Stimulated activated CD8-positive, alpha-beta memory T cell treated with anti-CD3 and anti-CD28 coated beads, Interleukin-7, amount 100 ng/mL, for 48 hours (primary cell): ENCODE data around the gene SASS6.

ENCODE experiments used
- DNase-seq, 2 donors: peaks; one replicate each; pipeline ENCODE4 v3.0.0-alpha.2; 2020; ENCODE audit warnings: low read depth in 1 of 2; ENCODE audit errors: extremely low read depth in 1 of 2

Gene SASS6

DNA sequence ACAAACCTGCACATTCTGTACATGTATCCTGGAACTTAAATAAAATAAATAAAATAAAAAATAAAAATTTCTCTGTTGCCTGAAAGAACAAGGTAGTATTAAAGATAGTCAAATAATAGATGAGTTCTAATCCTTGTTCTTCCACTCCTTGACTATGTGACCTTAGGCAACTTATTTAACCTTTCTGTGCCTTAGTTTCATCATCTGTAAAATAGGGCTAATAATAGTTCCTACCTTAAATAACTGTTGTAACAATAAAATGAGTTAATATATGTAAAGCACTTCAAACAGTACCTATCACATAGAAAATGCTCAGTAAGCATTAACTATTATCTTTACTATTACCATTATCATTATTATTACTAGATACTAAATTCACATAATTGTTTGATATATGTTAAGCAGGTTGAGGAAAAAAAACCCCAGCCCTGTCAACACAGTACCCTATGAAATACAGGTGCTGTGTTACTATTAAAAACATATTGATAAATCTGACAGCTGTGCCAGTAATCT is 23.1 kb downstream of the SASS6 start:
- DNase-seq = no peak

DNA sequence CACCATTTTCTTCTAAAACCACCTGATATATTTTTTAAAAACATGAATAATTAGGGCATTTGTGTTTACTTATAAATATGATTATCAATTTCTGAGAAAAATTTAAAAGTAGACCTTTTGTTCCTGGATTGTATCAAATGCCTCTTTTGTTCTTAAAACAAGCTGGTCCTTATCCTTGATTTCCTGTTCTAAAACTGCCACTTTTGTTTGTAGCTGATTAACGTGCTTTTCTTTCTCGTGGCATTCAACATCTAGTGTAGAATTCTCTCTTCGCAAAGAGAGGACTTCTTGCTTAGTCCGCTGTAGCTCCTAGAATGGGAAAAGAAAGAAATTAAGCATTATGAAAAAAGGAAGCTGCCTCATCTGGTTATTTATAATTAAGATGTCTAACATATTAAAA is 25.0 kb downstream of the SASS6 start:
- no peak for DNase-seq

DNA sequence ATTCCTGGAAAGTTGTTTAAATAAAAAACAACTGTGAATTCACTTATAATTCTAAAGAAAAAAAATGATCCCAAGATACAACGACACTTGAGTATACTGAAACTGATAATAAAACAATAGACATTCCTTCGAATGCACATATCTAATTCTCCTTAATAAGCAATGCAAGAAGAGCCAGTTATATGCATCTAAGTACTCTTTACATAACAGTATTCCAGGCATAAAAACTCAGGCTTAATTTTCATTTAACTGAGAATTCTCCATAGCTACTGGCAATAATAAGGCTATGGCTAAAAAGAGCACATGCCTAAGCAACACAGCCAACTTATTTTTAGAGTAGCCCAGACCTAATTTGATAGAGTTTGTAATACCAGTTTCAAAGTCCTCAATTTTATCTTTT is 31.2 kb downstream of the SASS6 start:
- DNase-seq = no peak

DNA sequence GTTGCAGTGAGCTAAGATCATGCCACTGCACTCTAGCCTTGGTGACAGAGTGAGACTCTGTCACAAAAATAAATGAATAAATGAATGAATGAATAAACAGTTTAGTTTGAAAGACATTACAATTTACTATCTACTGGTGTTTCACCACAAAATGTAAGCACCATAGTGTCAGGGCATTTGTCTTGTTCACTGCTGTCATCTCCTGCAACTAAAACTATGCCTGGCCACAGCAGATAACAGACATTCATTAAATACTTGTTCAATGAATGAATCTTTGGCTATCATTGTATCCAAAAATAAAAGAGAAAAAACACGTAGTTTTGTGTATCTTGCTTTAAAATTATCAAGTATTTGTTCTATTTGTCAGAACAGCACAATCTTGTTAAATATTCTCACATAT is 32.5 kb downstream of the SASS6 start:
- DNase-seq = no peak

DNA sequence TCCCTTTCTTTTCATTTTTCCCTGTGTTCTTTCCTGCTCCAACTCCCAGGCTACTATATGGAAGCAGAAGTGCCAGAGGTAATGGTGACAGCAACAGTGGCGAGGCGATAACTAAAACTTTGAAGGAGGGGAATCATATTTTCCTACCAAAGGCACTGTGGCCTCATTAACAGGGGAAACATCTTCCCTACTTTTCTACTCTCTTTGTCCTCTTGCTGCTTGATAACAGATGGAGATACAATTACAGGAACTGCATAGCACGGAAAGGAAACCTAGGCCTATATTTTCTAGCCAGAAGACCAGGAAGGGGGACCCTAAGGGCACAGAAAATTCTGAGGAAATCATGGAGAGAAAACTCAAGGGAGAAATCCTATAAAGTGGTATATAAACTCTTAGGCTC is 42.3 kb downstream of the SASS6 start:
- DNase-seq = no peak

DNA sequence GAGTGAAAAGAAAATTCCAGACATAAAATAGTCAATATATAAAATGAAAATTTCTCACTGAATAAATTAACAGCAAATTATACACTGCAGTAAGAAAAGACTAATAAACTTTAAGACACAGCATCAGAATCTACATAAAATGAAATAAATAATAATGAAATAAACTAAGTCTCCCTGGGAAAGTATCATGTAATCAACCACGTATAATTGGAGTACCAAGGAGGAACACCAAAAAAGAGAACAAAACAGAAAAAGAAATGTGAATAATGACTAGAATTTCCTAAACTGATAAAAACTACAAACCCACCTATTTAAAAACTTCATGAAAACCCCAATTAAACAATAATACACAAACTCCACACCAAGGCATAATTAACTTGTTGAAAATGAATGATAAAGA is 43.6 kb downstream of the SASS6 start:
- no peak for DNase-seq

DNA sequence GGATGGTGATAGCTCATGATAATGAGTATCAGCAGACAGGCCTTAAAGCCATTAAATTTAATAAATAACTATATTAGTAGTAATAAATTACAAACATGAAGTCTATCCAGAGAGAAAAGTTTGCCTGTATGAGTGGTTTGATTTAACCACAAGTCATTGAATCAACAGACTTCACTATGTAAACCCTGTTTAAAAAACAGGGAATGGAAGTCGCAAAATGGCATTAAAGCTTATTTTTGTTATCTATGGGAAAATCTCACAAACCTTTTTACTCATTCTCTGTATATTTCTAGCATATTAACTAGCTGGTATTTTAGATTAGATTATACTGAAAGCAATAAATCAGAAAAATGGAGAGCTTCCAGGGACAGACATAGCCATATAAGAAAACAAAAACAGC is 45.3 kb downstream of the SASS6 start:
- DNase-seq = no peak

DNA sequence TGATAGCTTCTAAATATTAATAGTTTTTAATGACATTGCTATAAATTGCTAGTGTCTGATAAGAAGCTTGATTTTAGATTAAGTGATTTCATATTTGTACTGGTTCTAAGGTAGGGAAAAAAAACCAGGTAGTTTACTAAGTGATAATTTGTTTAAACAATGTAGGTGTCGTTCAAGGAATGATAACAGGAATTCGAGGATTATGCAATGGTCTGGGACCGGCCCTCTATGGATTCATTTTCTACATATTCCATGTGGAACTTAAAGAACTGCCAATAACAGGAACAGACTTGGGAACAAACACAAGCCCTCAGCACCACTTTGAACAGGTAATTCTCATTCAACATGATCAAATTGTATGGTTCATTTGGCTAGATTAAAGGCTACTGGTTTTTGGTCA is 52.4 kb downstream of the SASS6 start:
- DNase-seq = no peak

DNA sequence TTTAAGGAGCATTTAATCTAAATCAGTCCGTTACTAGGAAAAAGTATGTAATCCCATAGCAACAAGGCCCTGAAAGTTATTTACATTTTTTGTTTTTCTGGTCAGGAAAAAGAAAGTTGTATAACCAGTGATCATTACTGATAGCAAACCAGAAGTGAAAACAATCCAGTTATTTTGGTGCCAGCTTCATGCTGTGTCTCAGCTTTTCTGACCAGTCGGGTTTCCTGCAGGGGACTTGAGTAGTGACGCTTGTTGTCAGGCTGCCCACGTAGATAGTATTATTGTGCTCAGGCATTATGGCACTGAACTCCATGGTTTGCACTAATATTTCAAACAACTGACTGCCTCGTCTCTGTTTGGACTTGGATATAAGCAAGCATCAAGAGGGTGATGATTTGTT is 55.2 kb downstream of the SASS6 start:
- no peak for DNase-seq

DNA sequence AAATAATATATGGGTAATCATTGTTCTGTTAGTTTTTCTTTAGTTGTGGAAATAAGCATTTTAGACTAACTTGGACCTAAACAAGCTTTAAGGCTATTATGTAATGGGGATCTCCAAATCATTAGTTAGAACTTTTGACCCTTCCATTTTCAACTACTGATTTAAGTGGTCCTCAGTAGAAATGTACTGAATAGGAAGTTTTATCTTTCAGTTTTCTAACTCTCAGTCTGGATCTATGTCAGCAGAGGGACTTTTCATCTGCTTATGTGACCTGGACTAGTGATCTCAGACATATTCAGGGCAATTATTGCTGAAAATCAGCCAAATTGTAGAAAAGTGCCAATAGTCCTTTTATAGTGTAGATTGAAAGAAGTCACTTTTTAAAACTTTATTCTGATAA is 56.0 kb downstream of the SASS6 start:
- no peak for DNase-seq

DNA sequence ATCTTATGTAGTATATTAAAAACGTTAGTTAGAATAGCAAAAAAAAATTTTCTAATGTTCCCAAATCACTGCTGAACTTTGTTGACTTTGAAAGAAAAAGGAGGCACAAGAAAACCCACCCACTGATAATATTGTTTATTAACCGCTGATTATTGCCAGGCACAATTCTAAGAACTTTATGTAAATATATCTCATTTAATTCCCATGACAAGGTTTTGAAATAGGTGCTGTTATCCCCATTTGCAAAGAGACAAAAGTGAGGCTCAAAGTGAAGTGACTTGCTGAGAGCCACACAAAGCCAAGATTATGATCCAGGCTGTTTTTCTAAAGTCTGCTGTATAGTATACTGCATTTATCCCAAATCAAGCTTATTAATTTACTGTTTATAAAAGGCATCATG is 56.4 kb downstream of the SASS6 start:
- DNase-seq = no peak

DNA sequence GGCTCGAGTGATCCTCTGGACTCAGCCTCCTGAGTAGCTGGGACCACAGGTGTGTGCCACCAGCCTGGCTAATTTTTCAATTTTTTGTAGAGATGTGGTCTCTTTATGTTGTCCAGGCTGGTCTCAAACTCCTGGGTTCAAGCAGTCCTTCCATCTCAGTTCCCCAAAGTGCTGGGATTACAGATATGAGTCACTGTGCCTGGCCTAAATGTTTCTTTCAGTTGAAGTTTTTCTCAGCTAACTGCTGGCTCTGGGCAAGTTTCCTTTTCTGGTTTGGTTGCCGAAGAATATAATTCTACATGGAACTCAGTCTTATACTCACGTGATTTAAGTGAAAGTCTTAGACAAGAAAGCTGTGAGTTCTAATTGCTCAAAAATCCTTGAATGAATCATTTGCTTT is 57.0 kb downstream of the SASS6 start:
- DNase-seq = no peak

DNA sequence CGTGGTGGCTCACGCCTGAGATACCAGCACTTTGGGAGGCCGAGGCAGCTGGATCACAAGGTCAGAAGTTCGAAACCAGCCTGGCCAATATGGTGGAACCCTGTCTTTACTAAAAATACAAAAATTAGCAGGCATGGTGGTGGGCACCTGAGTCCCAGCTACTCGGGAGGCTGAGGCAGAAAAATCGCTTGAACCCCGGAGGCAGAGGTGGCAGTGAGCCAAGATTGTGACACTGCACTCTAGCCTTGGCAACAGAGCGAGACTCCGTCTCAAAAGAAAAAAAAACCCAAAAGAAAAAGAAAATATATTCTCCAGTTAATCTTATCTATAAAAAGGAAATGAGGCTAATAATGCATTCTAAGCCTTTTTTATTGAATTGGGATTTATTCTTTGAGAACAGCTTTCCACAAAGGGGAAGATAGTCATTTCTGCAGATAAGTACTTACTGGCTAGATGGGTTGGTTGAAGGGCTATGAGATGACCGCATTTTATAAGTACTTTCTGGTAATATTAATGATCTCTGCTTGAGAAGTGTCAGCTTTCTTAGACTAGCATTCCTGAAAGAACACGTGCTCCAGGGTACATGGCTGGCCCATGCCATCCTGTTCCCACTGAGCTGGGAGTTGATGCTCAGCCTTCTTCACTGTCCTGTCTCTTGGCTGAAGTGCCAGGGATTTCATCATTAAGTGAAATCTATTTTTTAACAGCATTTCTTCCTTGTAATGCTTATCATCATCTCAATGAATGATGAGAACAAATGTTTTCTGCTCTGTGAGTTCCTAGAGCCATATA is 57.9 kb downstream of the SASS6 start:
- DNase-seq = no peak

DNA sequence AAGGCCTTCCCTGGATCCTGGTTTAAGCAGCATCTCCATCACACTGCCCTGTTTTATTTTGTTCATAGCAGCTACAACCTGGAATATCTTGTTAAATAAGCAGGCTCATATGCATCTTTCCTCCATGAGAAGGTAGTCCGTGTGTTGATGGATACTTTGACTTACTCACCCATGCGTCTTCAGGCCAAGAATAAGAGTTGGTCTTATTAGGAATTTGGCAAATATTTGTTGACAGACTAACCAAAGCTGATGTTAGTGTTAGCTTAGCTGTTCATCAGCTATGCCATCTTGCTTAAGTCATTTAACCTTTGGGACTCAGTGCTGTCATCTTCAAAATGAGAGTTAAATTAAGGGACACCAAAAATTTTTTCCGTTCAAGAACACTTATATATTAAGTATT is 59.2 kb downstream of the SASS6 start:
- DNase-seq = no peak

DNA sequence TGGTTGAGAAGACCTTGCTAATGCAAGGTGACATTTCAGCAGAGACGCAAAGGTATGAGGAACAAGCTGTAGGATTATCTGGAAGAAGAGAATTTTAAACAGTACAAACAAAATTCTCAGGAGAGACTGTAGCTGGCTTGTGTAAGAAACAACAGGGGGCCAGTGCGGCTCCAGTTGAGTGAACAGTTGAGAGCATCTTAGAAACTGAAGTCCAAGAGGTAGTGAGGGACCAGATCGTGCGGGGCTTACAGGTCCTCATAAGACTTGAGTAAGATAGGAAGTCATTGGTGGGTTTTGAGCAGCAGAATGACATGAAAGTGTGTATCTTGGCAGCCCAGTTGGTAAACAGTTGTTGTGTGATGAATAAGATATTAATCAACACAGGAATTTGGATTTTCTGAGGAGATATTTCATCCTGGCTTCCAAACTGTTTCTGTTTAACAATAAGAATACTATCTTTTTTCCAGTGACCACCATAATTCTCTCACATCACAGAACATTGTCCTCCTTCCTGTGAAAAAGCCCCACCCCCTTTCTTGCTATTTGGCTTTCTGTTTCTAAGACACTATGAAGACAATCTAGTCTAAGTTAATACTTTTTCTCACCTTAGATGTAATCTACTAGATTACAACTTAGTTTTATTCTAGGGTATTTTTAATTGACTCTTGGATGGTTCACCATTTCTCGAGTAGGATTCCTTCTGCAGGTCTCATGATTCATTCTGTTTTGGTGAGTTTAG is 62.4 kb downstream of the SASS6 start:
- no peak for DNase-seq

DNA sequence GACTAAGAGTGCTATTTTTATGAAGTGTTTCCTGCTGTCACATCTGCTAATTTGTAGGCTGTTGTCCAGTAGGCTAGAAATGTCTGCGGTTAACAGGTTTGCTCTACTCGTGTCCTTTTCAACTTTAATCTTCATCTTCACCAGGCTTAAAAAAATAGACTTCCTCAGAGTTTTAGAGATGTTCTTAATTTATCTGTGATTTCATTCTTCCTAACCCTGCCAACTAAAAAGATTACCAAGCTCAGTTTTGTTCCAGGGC is 66.8 kb downstream of the SASS6 start:
- no peak for DNase-seq

DNA sequence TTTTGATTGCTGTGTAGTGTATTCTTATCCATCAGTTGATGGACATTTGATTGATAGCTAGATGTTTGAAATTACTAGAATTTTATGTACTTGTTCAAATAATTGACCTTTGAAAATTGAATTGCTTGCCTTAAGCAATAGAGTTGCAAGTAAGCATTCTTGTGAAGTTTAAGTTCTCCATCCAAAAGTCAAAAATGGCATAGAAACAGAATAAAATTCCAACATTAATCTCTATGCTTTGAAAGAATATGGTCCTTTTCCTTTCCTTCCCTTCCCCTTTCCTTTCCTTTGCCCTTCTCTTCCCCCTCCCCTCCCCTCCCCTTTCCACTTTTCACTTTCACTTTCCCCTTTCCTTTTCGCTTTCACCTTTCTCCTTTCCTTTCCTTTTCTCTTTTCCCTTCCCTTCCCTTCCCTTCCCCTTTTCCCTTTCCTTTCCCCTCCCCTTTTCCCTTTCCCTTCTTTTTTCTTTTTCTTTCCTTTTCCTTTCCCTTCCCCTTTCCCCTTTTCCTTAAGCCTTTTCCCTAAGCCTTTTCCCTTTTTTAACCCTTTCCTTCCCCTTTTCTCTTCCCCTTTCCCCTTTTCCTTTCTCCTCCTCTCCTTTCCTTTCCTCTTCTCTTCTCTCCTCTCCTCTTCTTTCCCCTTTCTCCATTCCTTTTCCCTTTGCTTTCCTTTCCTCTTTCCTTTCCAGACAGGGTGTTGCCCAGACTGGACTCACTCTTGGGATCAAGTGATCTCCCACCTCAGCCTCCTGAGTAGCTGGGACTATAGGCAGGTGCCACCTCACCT is 67.4 kb downstream of the SASS6 start:
- no peak for DNase-seq

DNA sequence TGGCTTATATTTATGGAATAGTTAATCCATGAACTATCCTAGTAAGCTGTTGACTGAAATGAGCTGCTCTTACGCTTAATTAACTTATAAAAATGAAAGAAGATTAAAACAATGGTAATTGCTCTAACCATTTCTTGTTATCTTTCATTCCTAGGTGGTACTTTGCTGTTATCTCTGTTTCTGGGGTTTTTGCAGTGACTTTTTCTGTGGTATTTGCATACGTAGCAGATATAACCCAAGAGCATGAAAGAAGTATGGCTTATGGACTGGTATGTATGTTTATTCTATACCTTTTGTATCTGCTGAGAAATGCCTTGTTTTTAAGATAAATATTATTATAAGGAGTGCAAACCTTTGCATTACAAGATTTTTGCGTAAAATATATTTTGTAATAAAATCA is 71.0 kb downstream of the SASS6 start:
- DNase-seq = no peak

DNA sequence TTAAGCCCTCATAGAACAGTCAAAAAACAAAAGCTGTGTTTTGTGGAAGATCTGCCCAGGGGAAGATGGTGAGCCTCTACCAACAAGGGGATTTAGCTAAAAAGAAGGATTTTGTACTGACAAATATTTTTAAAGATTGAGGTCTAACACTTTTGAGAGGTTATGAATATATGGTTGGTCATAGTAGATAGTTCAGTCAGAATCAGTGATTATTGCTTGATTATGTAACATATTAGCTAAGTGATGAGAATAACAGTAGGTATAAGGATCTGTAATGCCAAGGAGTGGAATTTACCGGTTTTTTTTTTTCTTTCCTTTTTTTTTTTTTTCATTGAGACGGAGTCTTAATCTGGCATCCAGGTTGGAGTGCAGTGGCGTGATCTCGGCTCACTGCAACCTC is 79.0 kb downstream of the SASS6 start:
- no peak for DNase-seq

DNA sequence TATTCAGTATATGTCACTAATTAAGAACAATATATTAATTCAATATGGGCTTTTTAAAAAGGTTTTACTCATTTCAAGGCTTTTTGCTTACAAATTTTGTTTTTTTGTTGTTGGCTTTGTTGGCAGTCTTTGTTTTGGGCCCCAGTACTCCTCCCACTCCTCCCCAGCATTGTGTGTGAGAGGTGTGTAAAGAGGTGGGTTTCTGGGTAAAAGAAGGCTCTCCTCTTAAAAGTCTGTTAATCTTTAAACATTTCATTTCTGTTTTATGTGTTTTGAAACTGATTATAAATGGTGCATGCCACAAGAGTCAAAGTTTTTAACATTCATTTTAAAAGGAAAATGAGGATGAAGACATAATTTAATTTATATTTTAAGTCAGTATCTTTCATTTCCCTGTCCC is 79.6 kb downstream of the SASS6 start:
- no peak for DNase-seq

DNA sequence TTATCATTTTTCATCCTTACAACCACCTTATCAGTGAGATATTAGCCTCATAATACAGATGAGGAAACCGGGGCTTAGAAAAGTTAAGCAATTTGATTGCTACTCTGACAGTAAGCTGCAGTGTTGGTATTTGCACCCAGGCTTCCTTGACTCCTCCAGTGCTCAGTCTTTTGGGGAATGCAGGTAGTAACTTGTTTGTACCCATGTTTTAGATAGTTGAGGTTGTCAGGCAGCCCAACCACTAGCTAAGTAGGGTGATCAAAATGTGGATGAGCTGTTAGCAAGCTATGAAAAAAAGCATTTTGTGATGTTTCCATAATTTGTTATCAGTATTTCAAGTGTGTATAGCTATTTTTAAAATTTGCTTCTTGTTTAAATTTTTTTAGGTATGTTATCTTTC is 80.8 kb downstream of the SASS6 start:
- no peak for DNase-seq

DNA sequence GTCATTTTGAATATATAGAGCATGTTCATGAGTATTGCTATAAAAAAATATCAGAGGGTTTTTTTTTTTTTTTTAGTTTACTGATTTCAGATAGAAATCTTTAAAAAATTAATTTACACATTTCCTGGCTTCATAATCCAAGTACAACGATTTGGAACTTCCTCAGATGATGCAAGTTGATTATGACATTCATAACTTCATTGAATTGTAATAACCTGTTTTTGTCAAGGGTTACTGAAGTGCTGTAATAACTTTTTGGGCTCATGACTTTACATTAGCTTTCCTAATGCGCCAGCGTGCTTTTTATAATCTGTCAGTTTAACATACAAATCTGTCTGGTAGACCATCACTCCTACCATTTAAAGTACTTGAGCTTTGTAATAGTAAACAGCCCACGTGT is 81.3 kb downstream of the SASS6 start:
- no peak for DNase-seq
